Panc1 (cell line): ENCODE measurements around the gene CDK17.

ENCODE experiments used
- POLR2AphosphoS5 ChIP-seq: IDR thresholded peaks from 2 replicates; pipeline ENCODE4 v1.6.1; 2012; ENCODE audit warnings: mild to moderate bottlenecking, low read depth, low read length, moderate library complexity
- TCF7L2 ChIP-seq: IDR thresholded peaks from 2 replicates; pipeline ENCODE4 v1.6.1; 2011; ENCODE audit warnings: mild to moderate bottlenecking, low read depth, low read length, inconsistent platforms
- TF ChIP-seq, protein P1 (sequence below): fragments of 450-650 bp; IDR thresholded peaks from 2 replicates; pipeline ENCODE4 v1.5.1; 2017; ENCODE audit warnings: mild to moderate bottlenecking
- TF ChIP-seq, protein P2 (sequence below), 2 experiments: IDR thresholded peaks; 2 replicates each; pipeline ENCODE4 v1.6.1; 2011 to 2012; ENCODE audit warnings: low read depth in 2 of 2, control low read depth in 1 of 2, low read length in 1 of 2, mild to moderate bottlenecking in 1 of 2, moderate library complexity in 1 of 2; ENCODE audit not compliant: insufficient read depth in 1 of 2

DNA sequence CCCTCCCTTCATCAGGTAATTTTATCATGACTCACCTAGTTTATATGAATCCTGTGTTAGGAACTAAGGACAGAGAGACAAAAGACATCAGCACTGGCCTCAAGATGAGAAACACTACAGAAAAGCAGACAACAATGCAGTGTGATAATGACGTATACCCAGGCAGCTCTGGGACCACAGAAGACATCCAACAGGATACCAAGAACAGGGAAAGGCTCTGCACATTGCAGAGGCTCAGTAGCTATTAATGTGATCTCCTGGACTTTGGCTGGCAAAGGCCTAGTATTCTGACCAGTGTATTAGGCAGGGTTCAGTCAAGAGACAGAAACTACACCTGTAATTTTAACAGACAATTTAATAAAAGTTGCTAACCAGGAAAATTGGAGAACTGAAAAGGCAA is 39.7 kb downstream of the CDK17 start:
- TF ChIP-seq, protein P1, sequence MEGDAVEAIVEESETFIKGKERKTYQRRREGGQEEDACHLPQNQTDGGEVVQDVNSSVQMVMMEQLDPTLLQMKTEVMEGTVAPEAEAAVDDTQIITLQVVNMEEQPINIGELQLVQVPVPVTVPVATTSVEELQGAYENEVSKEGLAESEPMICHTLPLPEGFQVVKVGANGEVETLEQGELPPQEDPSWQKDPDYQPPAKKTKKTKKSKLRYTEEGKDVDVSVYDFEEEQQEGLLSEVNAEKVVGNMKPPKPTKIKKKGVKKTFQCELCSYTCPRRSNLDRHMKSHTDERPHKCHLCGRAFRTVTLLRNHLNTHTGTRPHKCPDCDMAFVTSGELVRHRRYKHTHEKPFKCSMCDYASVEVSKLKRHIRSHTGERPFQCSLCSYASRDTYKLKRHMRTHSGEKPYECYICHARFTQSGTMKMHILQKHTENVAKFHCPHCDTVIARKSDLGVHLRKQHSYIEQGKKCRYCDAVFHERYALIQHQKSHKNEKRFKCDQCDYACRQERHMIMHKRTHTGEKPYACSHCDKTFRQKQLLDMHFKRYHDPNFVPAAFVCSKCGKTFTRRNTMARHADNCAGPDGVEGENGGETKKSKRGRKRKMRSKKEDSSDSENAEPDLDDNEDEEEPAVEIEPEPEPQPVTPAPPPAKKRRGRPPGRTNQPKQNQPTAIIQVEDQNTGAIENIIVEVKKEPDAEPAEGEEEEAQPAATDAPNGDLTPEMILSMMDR, result no peak
- TF ChIP-seq, protein P2, sequence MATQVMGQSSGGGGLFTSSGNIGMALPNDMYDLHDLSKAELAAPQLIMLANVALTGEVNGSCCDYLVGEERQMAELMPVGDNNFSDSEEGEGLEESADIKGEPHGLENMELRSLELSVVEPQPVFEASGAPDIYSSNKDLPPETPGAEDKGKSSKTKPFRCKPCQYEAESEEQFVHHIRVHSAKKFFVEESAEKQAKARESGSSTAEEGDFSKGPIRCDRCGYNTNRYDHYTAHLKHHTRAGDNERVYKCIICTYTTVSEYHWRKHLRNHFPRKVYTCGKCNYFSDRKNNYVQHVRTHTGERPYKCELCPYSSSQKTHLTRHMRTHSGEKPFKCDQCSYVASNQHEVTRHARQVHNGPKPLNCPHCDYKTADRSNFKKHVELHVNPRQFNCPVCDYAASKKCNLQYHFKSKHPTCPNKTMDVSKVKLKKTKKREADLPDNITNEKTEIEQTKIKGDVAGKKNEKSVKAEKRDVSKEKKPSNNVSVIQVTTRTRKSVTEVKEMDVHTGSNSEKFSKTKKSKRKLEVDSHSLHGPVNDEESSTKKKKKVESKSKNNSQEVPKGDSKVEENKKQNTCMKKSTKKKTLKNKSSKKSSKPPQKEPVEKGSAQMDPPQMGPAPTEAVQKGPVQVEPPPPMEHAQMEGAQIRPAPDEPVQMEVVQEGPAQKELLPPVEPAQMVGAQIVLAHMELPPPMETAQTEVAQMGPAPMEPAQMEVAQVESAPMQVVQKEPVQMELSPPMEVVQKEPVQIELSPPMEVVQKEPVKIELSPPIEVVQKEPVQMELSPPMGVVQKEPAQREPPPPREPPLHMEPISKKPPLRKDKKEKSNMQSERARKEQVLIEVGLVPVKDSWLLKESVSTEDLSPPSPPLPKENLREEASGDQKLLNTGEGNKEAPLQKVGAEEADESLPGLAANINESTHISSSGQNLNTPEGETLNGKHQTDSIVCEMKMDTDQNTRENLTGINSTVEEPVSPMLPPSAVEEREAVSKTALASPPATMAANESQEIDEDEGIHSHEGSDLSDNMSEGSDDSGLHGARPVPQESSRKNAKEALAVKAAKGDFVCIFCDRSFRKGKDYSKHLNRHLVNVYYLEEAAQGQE (IDR thresholded peaks at IDR 0.05; ENCODE audit: insufficient read depth in 1 of 2, low read depth in 2 of 2, low read length in 1 of 2), result no peak
- TF ChIP-seq POLR2AphosphoS5, result no peak
- no peak for TF ChIP-seq TCF7L2
